ENCODE results near the gene UBL3. TPM values are rescaled to one million over a fixed set of nuclear protein-coding genes. Genes with fewer than 3 reads are reported as not detected.

The UBL3 gene
- total RNA-seq, 1 donor from 2014 or later, result 17.9 TPM

- no peaks in the 10 kb centered on the region for H3K9me3 Mint-ChIP-seq
- peaks cover 42% of the 10 kb centered on the region for H3K36me3 Mint-ChIP-seq (ENCODE audit: low read depth)
- H3K4me1 Mint-ChIP-seq, result peaks cover 23% of the 10 kb centered on the region
- no peaks in the 10 kb centered on the region for H3K27me3 Mint-ChIP-seq
- ATAC-seq (ENCODE audit: low read depth), result no peak
- no peak for DNase-seq
- CTCF ChIA-PET, result interaction anchor here (8.1 kb wide), 1 partner anchor 155 kb away, joined by 204 read pairs; no protein-coding TSS in a partner anchor
- POLR2A ChIA-PET, result no interaction called here
- intact Hi-C loops (cut with micrococcal nuclease), result loop anchor here (10.0 kb wide), 1 partner anchor 172 kb away; the partner anchor contains the start of gene SLC7A1
- TF ChIP-seq, protein P1, sequence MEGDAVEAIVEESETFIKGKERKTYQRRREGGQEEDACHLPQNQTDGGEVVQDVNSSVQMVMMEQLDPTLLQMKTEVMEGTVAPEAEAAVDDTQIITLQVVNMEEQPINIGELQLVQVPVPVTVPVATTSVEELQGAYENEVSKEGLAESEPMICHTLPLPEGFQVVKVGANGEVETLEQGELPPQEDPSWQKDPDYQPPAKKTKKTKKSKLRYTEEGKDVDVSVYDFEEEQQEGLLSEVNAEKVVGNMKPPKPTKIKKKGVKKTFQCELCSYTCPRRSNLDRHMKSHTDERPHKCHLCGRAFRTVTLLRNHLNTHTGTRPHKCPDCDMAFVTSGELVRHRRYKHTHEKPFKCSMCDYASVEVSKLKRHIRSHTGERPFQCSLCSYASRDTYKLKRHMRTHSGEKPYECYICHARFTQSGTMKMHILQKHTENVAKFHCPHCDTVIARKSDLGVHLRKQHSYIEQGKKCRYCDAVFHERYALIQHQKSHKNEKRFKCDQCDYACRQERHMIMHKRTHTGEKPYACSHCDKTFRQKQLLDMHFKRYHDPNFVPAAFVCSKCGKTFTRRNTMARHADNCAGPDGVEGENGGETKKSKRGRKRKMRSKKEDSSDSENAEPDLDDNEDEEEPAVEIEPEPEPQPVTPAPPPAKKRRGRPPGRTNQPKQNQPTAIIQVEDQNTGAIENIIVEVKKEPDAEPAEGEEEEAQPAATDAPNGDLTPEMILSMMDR (IDR thresholded peaks at IDR 0.05), result no peak
- no peak overlapping the region for H3K4me3 Mint-ChIP-seq
- H3K27ac Mint-ChIP-seq, result no peak overlapping the region
These were observed 83.4 kb downstream of the UBL3 start for GRCh38 chr13:29767006-29767405.

- peaks cover 29% of the 10 kb centered on the region for H3K36me3 Mint-ChIP-seq (ENCODE audit: low read depth)
- ATAC-seq (ENCODE audit: low read depth), result no peak
- H3K9me3 Mint-ChIP-seq, result peaks cover 3% of the 10 kb centered on the region
- H3K4me3 Mint-ChIP-seq, result no peak overlapping the region
- no peak for DNase-seq
- intact Hi-C loops (cut with micrococcal nuclease), result loop anchor here (10.0 kb wide), 1 partner anchor 169 kb away; the partner anchor contains the start of gene SLC7A1
- peak overlapping the region; percentile 30 for H3K27ac Mint-ChIP-seq
- no peaks in the 10 kb centered on the region for H3K27me3 Mint-ChIP-seq
- H3K4me1 Mint-ChIP-seq, result peaks cover 48% of the 10 kb centered on the region
- POLR2A ChIA-PET, result no interaction called here
- CTCF ChIA-PET, result interaction anchor here (0.9 to 1.8 kb wide), 6 partner anchors 87 to 349 kb away, joined by 3 to 4 read pairs (median 3); partner anchors contain the start of gene UBL3
- TF ChIP-seq, protein P1 (IDR thresholded peaks at IDR 0.05), result no peak
These were observed 86.8 kb downstream of the UBL3 start for GRCh38 chr13:29763436-29764180.

- CTCF ChIA-PET, result interaction anchor here (1.0 kb wide), 1 partner anchor 10 kb away, joined by 4 read pairs; no protein-coding TSS in a partner anchor
- Mint-ChIP-seq H3K9me3 (peaks cover 3% of the 10 kb centered on the region), H3K4me3 (no peak overlapping the region), H3K27me3 (no peaks in the 10 kb centered on the region), H3K4me1 (peaks cover 51% of the 10 kb centered on the region), H3K27ac (no peak overlapping the region), H3K36me3 (ENCODE audit: low read depth) (peaks cover 18% of the 10 kb centered on the region)
- ATAC-seq (ENCODE audit: low read depth) (no peak), DNase-seq (no peak)
- POLR2A ChIA-PET, result no interaction called here
- intact Hi-C loops (cut with micrococcal nuclease), result loop anchor here (10.0 kb wide), 1 partner anchor 167 kb away; the partner anchor contains the start of gene SLC7A1
- TF ChIP-seq, protein P1 (IDR thresholded peaks at IDR 0.05), result no peak
These were observed 88.6 kb downstream of the UBL3 start for GRCh38 chr13:29761815-29762214.

GRCh38 chr13:29761160-29761559, 89.3 kb downstream of the UBL3 start:
- Mint-ChIP-seq H3K9me3 (peaks cover 3% of the 10 kb centered on the region), H3K27ac (no peak overlapping the region), H3K4me3 (no peak overlapping the region), H3K36me3 (ENCODE audit: low read depth) (peaks cover 15% of the 10 kb centered on the region), H3K27me3 (no peaks in the 10 kb centered on the region), H3K4me1 (peaks cover 51% of the 10 kb centered on the region)
- TF ChIP-seq, protein P1 (IDR thresholded peaks at IDR 0.05), result no peak
- ATAC-seq (ENCODE audit: low read depth) (no peak), DNase-seq (no peak)
- intact Hi-C loops (cut with micrococcal nuclease), result loop anchor here (10.0 kb wide), 1 partner anchor 166 kb away; the partner anchor contains the start of gene SLC7A1
- ChIA-PET CTCF (no interaction called here), POLR2A (no interaction called here)

DNA sequence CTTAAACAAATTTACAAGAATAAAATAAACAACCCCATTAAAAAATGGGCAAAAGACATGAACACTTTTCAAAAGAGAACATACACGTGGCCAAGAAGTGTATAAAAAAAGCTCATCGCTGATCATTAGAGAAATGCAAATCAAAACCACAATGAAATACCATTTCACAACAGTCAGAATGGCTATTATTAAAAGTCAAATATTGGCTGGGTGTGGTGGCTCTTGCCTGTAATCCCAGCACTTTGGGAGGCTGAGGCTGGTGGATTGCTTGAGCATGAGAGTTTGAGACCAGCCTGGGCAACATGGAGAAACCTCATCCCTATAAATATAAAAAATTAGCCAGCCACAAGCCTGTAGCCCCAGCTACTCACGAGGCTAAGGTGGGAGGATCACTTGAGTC, 89.9 kb downstream of the UBL3 start:
- ChIA-PET POLR2A (no interaction called here), CTCF (interaction anchor here (4.0 kb wide), 1 partner anchor 10 kb away, joined by 21 read pairs; no protein-coding TSS in a partner anchor)
- Mint-ChIP-seq H3K4me1 (peaks cover 51% of the 10 kb centered on the region), H3K27me3 (no peaks in the 10 kb centered on the region), H3K9me3 (peaks cover 3% of the 10 kb centered on the region), H3K27ac (no peak overlapping the region), H3K4me3 (no peak overlapping the region), H3K36me3 (ENCODE audit: low read depth) (peaks cover 12% of the 10 kb centered on the region)
- TF ChIP-seq, protein P1 (IDR thresholded peaks at IDR 0.05), result no peak
- intact Hi-C loops (cut with micrococcal nuclease), result loop anchor here (10.0 kb wide), 1 partner anchor 166 kb away; the partner anchor contains the start of gene SLC7A1
- DNase-seq (no peak), ATAC-seq (ENCODE audit: low read depth) (no peak)

All from activated B cell treated with CpG ODN at 0.5 μM for 24 hours (primary cell).